Raji (cell line): ENCODE data around the gene PABPC5.

Experiments used
- POLR2A ChIP-seq: IDR thresholded peaks from 2 replicates; pipeline ENCODE4 v1.6.1; 2011; ENCODE audit warnings: low read depth, low read length, control low read depth; ENCODE audit not compliant: insufficient read depth

The PABPC5 gene

DNA sequence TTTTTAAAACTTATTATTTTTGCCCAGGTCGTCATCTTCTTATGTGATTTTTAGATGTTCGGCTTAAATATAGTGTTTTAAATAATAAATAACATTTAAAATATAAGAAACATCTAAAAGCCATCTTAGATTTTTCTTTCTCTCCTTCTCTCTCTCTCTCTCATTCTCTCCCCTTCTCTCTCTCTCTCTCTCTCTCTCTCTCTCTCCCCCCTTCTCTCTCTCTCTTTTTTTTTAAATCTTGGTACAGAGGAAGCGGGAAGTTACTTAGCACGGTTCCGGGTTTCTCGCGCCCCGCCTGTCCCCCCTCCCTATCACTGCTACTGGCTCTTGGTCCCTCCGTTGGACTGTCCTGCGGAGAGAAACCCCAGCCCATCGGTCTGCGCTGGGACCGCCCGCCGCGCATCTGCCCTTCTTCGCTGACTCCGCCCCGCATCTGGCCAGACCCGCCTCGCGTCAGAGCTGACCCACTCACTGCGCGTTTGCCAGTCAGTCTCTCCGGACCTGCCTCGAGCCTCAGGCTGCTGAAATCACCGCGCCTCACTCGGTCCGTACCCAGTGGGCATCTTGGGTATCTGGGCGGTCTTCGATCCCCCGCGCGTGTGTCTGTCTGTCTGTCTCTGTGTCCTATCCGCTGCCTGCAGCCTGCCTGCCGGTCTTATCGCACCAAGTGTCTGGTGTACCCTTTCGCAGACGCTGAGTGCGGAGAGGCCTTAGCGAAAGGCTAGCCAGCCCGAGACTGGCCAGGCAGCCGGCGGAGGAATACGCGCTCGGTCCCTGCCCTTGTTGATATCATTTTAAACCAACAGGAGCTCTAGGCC, at the start of gene PABPC5:
Gene PABPC5, plus strand, starts transcription at position 489 of the 818 bp plus-strand sequence. CDS start 739 bp downstream, outside the sequence.
- TF ChIP-seq POLR2A = no peak

- TF ChIP-seq POLR2A = no peak
Observed at GRCh38 chrX:91389026-91389425, 45.6 kb upstream of the PABPC5 start.

- no peak for TF ChIP-seq POLR2A
Observed at GRCh38 chrX:91414713-91415112, 19.9 kb upstream of the PABPC5 start.

- TF ChIP-seq POLR2A = no peak
Observed at GRCh38 chrX:91435395-91435794, 756 bp downstream of the PABPC5 start.
